Glutamatergic neuron (in vitro differentiated cells): ENCODE measurements around the gene CACNA1H. TPM values are rescaled to one million over a fixed set of nuclear protein-coding genes. Genes with fewer than 3 reads are reported as not detected.

Experiments used
- DNase-seq: peaks from one replicate; pipeline ENCODE4 v3.0.0; 2022
- H3K27ac Mint-ChIP-seq: one replicate; pipeline ENCODE4 v1.8.0; 2020; ENCODE audit warnings: mild to moderate bottlenecking, mixed read lengths, inconsistent platforms; ENCODE audit not compliant: unreplicated experiment
- H3K27me3 Mint-ChIP-seq: one replicate; pipeline ENCODE4 v1.8.0; 2020; ENCODE audit warnings: mild to moderate bottlenecking, moderate library complexity, mixed read lengths, inconsistent platforms; ENCODE audit not compliant: unreplicated experiment
- H3K36me3 Mint-ChIP-seq: one replicate; pipeline ENCODE4 v1.8.0; 2020; ENCODE audit warnings: mild to moderate bottlenecking, mixed read lengths, inconsistent platforms; ENCODE audit not compliant: unreplicated experiment
- H3K4me1 Mint-ChIP-seq: one replicate; pipeline ENCODE4 v1.8.0; 2020; ENCODE audit warnings: mild to moderate bottlenecking, low read depth, mixed read lengths, inconsistent platforms; ENCODE audit not compliant: unreplicated experiment
- H3K4me3 Mint-ChIP-seq: one replicate; pipeline ENCODE4 v1.8.0; 2020; ENCODE audit warnings: mild to moderate bottlenecking, mixed read lengths, inconsistent platforms; ENCODE audit not compliant: unreplicated experiment
- H3K9me3 Mint-ChIP-seq: one replicate; pipeline ENCODE4 v1.8.0; 2020; ENCODE audit warnings: mild to moderate bottlenecking, moderate library complexity, mixed read lengths, inconsistent platforms; ENCODE audit not compliant: unreplicated experiment
- CTCF ChIP-seq: fragments of 200-600 bp; sonication (generic); IDR thresholded peaks from one replicate; pipeline ENCODE4 v1.5.0; 2021; ENCODE audit not compliant: partially characterized antibody, unreplicated experiment
- total RNA-seq: library from RNA; stranded (reverse); fragmentation: NEBNext Ultra II Directional; extraction: Animal tissue kit (Norgen Biotek cat#: 25700); gene quantifications from one replicate; pipeline ENCODE4 v1.2.1, GENCODE V29; 2021; ENCODE audit not compliant: unreplicated experiment

The CACNA1H gene
- total RNA-seq, 1 donor from 2014 or later: 161 TPM

- no peaks in the 10 kb centered on the region for H3K36me3 Mint-ChIP-seq
- no peaks in the 10 kb centered on the region for H3K4me1 Mint-ChIP-seq
- DNase-seq: no peak
- H3K27me3 Mint-ChIP-seq: peaks cover 10% of the 10 kb centered on the region
- H3K9me3 Mint-ChIP-seq: peaks cover 3% of the 10 kb centered on the region
- H3K4me3 Mint-ChIP-seq: no peak overlapping the region
- no peak for TF ChIP-seq CTCF
- H3K27ac Mint-ChIP-seq: no peak overlapping the region
These were observed 58.8 kb downstream of the CACNA1H start for GRCh38 chr16:1211451-1212268.

- no peaks in the 10 kb centered on the region for H3K36me3 Mint-ChIP-seq
- no peak overlapping the region for H3K27ac Mint-ChIP-seq
- no peak for DNase-seq
- TF ChIP-seq CTCF: no peak
- peaks cover 3% of the 10 kb centered on the region for H3K9me3 Mint-ChIP-seq
- H3K27me3 Mint-ChIP-seq: peaks cover 11% of the 10 kb centered on the region
- H3K4me1 Mint-ChIP-seq: no peaks in the 10 kb centered on the region
- H3K4me3 Mint-ChIP-seq: no peak overlapping the region
These were observed 59.8 kb downstream of the CACNA1H start for GRCh38 chr16:1212616-1213194.

- no peak for TF ChIP-seq CTCF
- H3K4me1 Mint-ChIP-seq: no peaks in the 10 kb centered on the region
- no peak overlapping the region for H3K27ac Mint-ChIP-seq
- H3K9me3 Mint-ChIP-seq: peaks cover 5% of the 10 kb centered on the region
- H3K4me3 Mint-ChIP-seq: no peak overlapping the region
- H3K36me3 Mint-ChIP-seq: no peaks in the 10 kb centered on the region
- H3K27me3 Mint-ChIP-seq: peaks cover 10% of the 10 kb centered on the region
- DNase-seq: no peak
These were observed 60.3 kb downstream of the CACNA1H start for GRCh38 chr16:1213231-1213630.

GRCh38 chr16:1213796-1214372 lies 61.0 kb downstream of the CACNA1H start:
- peaks cover 7% of the 10 kb centered on the region for H3K27me3 Mint-ChIP-seq

More at GRCh38 chr16:1213796-1214372, 61.0 kb downstream of the CACNA1H start:
- TF ChIP-seq CTCF: no peak
- Mint-ChIP-seq H3K4me1 (no peaks in the 10 kb centered on the region), H3K9me3 (peaks cover 5% of the 10 kb centered on the region), H3K27ac (no peak overlapping the region), H3K4me3 (no peak overlapping the region), H3K36me3 (no peaks in the 10 kb centered on the region)
- no peak for DNase-seq
